AG20443 (cell line): ENCODE data around the gene BNC2.
A peak's percentile ranks its signal among the peaks of the same experiment; 100 is the strongest.
"Not testable (repeated sequence)": the region's sequence is repeated elsewhere in the genome, so short reads cannot be mapped to it uniquely, and the experiment has no call there.

Experiments
- DNase-seq: peaks from one replicate; pipeline ENCODE4 v3.0.0; 2012; ENCODE audit warnings: low spot score, mixed read lengths

Gene BNC2

DNA sequence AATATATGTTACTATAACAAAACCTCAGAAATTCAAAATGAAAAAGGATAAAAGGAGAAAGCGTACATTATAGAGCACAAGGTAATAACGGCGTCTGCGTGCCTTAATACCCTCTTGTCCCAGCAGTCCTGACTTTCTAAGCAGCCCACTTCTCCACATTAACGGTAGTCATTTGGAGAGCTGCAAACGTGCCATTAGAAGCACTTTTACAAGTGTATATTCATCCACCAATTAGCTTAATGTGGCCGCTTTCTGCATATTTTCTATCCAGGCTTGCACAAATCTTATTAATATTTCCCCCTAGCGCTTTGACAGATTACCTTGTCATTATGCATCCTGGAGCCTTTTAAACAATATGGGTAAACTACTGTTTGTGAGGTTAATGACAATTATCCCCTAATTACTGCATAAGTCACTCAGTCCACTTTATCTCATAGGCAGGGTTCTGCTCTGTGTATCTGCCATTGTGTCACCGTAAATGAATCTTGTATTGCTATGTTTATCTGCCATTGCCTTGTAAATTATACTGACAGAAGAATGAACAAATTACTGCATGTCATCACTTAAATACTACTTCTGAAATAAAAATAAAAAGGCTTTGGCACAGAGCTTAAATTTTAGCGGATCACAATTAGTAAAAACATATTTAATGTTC, 421.3 kb downstream of the BNC2 start:
- no peak for DNase-seq

DNA sequence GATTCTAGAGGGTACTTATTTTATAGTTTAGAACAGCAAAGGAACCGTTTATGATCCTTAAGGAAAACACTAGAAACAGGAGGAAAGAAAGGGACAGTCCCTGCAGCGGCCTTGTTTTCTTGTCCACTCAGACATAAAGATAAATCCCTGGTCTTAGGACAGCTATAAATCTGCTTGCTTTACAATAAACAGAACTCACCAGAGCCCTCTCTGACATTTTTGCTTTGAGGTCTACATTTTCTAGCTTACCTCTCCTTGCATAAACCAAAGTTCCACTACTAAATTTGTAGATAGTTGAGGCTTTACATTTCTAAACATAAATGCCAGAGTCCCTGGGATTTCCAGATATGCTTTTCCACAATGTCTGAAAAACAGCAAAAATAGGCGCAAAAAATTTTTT, 422.5 kb downstream of the BNC2 start:
- no peak for DNase-seq

DNA sequence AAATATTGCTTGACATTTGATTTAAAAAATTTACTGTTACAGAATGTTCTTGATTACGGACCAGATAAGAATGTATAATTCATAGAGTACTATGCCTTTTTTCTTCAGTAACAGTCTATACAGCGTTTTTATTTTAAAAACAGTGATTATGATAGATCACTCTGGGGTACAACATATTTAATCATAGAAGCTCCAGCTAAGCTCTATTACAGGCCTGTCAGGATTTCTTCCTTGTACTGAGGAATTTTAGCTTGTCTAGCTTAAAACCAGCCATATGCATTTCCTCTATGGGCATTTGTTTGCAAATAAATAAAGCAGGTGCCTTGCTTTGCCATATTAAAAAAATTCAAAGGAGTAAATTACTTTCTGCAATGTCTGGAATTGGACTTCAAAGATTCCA, 423.8 kb downstream of the BNC2 start:
- no peak for DNase-seq

DNA sequence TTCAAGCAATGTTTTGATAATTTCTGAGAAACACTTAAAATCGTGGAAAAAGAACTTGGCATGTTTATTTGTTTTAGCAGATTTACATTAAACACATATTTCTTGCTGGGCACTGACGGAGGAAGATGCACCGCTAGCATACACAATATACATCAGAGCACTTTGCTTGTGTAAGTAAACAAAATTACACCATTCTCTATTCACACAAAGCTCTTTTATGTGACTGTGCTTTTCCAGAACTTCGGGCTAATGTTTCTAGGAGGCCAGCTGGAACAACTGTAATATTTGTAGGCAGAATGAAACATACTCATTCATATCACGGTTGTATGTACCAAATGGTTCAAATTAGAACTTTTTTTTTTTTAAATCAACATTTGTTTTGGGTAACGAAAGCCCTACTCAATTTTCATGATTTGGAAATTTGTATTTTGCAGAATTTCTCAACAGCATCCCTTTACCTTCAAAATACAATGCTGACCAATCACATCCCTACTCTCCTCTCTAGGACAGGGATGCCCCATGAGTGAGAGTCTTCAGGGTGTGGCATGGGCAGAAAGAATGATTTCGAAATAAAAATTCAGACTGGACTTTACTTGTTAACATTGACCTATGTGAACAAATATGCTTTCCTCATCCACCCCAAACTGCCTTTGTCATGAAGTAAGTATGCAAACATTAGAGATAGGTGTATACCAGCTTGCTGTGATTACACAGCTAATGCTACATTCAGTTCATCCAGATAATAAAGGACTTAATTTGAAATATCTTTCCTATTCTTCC, 425.1 kb downstream of the BNC2 start:
- DNase-seq: peak; percentile 47

DNA sequence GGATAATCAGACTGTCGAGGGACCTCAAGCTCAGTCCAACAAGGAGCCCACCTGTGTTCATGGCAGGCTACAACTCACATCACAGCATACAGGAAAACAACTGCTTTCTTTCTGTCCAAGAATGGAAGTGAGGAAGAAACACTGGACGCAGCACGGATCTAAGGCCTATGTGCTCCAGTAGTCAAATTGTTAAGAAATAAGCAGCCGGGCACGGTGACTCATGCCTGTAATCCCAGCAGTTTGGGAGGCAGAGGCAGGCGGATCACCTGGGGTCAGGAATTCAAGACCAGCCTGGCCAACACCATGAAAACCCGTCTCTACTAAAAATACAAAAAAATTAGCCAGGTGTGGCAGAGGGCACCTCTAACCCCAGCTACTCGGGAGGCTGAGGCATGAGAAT, 427.8 kb downstream of the BNC2 start:
- no peak for DNase-seq

DNA sequence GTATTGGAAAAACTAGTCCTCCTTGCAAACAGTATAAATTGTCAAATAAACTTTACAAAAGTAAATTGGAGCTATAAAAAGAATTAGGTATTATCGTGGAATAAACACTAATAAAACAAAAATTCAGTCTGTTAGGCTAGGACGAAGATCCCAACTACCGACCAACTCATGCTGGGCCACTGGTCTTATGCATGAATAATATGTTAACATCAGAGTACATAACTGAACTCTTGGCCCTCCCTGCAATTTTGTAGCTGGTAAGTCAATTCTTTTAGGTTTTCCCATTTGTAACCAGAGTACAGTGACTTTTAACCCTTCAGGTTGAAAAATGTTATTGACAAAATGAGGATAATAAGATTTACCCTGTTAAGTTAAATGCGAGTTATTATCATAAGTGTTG, 428.7 kb downstream of the BNC2 start:
- no peak for DNase-seq

DNA sequence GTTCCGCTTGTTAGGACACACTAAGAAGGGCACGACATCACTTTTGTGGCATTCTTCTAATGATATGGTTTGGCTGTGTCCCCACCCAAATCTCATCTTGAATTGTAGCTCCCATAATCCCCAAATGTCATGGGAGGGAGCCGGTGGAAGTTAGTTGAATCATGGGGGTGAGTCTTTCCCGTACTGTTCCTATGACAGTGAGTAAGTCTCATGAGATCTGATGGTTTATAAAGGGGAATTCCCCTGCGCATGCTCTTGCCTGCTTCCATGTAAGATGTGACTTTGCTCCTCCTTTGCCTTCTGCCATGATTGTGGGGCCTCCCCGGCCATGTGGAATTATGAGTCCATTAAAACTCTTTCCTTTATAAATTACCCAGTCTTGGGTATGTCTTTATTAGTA, 431.6 kb downstream of the BNC2 start:
- not testable (repeated sequence) for DNase-seq

DNA sequence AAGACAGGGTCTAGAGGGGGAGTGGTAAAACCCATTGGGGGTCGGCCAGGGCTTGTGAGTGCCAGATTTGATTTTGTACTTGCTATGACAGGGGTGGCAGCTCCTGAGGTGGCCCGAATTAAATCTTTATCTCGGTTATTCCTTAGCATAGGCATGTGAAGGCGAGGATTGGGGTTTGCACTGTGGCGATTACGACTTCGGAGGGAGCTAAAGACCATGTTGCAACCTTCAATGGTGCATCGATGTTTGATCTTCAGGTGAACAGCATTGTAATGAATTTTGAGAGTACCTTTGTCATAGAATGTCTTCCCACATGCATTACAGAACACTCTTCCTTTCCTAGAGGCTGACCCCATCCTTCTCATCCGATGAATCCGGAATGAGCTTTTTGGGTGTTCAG, 433.9 kb downstream of the BNC2 start:
- no peak for DNase-seq

DNA sequence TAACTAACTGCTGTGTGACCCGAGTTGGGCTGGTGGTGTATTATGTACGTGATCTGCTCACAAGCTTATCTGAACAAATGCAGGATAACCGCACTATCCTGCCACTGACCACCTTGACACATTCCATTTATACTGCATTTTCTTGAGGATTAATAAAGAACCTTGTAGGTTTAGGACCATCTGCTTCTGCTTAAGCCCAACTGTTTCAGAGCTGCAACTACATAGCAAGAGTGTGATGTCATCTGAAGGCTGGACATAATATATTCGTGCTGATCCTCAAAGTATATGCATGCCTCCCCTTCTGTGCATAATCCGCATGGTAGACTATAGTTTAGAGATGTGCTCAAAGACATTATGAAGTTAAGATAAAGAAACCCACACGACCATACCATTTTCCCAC, 435.9 kb downstream of the BNC2 start:
- DNase-seq: peak; percentile 55

DNA sequence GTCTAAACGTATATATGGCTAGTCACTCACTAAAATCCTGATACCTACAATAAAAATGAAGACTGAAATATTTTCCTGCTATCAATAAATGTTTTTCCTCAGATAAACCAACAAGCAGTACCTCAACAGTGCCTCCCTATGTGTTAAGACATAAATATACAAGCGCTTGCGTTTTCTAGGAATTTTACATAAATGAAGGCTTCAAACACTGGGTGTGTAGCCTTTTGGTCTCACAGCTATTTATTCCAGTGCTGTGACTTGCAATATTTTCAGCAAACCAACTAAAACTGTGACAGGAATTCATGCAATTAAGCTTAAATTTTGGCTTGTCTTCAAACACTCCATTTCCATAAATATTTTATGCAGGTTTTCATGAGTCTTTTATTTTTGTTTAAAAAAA, 437.0 kb downstream of the BNC2 start:
- no peak for DNase-seq

DNA sequence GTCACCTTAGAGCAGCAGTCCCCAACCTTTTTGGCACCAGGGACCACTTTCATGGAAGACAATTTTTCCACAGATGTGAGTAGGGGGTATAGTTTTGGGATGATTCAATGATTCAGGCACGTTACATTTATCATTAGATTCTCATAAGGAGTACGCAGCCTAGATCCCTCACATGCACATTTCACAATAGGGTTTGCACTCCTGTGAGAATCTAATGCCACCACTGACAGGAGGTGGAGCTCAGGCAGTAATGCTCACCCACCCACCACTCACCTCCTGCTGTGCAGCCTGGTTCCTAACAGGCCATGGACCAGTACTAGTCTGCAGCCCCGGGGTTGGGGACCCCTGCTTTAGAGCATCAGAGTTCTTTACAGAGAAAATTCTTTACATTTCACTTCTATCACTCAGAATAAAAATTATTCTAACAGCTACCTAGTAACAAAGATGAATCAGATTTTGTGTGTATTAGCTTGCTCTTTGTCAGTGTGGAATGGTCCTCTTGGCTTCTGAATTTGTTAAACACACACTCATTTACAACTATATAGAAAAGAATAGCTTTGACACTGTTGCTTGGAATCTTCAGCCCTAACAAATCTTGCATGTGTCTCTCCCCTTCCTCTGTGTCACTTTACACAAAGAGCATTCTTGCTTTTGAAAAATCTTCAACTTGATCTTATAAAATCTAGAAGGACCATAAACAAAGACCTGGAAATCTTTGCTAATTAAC, 438.6 kb downstream of the BNC2 start:
- DNase-seq: no peak

DNA sequence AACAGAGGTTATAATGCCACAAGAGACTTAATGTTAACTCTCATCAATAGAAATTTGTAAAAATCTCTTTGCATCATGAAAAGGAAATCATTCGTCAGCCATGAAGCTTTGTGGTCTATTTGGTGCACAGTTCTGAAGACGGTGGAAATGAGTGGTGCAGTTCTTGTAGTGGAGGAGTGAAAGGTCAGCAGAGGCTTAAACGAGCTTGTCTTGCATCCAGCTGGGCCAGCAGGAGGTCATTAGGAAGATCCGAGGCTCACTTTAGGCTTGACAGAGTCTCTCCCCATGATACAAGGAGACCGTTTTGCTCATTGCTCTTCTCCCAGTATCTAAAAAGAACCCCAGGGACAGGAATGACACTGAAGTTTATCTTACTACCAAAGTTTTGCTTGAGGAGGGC, 440.8 kb downstream of the BNC2 start:
- no peak for DNase-seq

DNA sequence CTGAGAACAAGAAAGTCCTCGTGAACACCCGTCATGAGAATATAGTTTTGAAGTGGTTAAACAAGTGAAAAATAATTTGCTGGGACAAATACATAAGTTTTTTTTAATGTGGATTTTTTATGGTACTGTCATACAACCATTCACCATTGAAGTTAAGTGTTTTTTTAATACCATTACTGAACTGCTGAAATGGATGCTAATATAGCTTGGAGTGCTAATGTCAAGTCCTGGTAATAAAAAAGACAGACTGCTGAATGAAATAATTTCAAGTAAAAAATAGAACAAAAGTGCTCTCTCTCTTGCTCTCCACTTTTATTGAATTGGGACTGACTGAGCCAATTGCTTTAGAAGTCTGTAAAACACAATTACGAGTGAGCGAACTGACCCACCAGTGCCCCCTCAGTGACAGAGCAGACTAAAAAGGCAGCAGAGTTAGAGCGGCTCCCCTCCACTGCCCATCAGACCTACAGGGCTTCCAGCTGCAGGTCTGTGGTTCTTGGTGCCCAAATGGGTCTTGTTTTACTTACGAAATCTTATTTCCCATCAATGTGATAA, 442.5 kb downstream of the BNC2 start:
- no peak for DNase-seq

DNA sequence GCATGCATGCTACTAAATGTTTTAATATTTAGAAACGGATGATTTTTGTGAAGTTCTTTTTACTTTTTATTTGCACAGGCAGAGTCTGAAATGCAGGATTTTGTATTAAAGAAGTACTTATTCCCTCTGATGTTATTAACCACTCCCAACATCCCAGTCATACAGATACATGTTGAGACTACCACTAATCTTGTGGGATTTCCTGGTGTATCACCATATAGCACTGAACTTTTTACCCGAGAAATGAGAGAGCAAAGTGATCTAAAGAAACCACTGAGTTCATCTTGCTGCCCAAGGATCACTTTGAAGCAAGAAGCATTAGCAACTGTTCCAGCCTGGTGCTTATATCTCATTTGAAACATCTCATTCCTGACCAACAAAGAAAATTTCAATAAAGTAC, 443.8 kb downstream of the BNC2 start:
- DNase-seq: no peak

DNA sequence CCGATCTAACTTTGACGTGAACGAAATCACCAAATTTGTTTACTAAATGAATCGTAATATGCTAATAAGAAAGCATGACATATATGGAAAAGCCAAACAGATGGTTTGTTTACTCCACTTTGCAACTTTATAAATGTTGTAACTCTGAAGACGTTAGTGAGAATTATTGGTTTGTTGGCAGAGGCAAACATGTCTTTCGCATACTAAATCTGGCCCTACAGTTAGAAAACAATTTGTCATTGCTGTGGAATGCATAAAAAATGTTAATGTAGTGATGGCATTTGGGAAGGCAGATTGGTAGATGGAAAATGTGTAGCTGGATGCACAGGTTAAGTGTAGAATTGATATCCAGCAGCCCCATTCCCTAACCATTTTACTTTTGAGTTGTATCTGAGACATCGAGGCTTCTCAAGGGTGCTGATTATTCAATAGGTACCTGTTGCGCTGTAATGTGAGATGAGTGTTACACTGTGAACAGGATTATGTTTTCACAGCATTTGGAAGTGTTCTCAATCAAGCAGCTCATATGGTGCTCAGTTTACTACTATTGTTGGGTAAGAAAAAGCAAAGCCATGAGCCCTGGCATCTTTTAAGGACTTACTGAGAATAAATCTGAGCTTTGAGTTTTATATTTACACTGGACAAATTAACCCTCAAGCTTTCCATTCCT, 444.8 kb downstream of the BNC2 start:
- peak; percentile 15 for DNase-seq

DNA sequence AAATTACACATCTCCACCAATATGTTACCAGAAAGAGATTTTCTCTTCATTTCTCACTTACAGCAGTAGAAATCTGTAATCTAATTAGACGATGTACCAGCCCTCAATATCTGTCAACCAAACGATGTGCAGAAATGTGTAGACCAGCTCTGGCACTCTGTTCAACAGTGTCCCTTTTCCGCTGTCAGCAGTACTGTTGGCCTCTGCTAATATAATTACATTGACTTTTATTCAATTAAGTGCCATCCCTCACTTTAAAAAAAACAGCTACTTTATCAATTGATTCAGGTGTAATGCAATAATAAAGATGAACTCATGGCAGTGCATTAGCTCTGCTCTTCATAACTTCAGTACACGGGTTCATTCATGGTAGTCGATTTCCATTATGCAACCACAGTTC, 448.4 kb downstream of the BNC2 start:
- DNase-seq: no peak

DNA sequence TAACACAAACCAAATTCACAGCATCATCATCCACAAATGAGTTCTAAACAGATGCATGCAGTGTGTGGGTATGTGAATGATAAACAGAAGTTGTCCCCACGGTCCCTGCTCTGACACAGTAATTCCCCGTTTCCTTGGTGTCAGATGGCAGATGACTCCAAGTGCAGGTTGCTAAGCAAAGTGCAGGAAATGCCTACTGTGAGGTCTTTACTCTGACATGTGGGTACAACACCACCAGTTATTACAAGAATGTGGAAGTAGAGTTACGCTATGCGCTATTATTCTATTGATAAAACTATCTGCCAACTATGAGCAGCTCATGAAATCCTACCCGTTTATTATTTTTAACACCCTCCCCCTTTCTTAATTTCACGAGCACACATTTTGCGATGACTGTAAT, 448.9 kb downstream of the BNC2 start:
- DNase-seq: peak; percentile 19

DNA sequence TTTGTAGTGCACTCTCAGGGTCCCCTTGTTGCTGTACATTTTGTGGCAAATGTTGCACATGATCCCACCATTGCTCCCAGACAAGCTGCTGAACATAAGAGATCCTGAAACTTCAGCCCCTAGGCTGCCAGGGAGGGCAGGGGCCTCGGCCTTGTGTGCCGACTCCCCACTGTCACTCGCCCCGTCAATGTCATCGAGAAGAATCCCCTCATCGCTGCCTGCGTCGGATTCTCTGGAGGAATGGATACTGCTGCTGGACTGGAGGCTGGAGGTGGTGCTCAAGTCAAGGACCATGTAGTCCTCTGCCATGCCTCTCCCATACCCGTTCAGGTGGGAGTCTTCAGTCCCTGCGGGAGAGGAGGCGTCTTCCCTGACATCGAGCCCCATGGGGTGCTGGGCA, 451.3 kb downstream of the BNC2 start:
- no peak for DNase-seq

DNA sequence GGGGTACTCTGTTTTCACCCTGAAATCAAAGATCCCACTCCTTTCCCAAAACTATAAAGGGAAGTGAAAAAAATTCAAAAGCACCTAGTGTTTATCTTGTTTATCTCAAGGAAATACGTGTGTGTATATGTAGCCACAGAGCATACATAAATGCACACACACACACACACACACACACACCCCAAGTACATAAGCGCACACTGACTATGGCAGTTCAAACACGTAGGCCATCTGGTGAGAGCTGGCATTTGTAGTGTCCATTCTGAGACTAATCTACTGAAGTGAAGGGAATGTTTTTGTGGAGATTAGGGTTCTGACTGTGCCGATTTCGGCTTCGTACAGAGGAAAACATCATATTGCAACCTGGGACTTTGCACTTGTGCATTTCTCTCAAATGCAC, 451.7 kb downstream of the BNC2 start:
- no peak for DNase-seq

DNA sequence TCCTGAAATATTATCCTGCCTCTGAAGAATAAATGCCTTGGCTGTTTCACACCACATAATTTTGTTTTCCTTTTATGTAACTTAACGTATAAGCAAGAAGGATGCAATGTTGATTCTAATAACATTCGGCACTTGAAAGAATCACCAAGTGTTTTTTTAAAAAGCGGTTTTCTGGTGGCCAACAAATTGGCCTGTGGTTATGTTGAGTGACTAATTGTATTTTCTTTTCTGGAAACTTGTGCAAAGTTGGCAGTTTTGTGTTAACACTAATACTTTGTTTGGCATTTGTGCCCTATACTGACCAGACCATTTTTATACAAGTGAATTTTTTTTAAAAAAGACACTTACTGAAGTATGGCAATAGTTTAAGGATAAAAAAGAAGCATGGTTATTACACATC, 452.7 kb downstream of the BNC2 start:
- no peak for DNase-seq

DNA sequence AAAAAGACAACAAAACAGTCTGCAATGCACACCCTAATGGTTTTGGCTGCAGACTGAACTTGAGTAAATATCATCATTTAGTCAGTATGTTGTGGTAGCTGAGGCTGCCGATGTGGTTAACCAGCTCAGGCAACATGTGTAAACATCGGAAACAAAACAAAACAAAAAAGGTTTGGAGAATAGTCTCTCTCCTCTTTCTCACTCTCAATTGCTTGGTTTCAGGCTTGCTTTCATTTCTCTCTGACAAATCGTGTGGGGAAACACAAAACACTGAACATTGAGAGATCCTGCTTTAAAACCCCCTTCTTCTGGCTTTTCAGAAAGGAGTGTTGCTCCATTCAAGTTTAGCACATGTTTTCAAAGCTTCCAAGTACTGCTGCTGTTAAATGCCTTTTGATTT, 453.3 kb downstream of the BNC2 start:
- DNase-seq: peak; percentile 71

DNA sequence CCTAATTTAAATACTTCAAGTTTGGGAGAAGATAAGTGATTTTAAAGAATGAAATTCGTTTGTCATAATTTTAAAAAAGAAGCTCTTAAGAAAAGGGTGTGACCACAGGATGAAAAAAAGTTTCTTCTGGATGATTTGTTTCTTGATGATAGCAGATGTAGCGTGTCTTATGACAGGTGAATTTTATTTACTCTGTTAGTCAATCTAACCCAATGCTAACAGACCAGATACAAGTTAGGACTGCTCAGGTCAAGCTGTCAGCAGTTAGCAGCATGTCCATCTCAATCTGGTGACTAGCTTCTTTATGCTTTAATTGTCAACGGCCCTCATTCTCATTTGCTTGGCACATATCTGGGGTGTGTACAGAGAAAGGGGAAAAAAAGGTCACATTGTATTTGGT, 456.0 kb downstream of the BNC2 start:
- DNase-seq: no peak
